ENCODE measurements around the gene CHD2. TPM values are rescaled to one million over a fixed set of nuclear protein-coding genes. Genes with fewer than 3 reads are reported as not detected.

The CHD2 gene
- total and polyA plus RNA-seq, 2 experiments from 2014 or later = 36.5 to 39.0 TPM

DNA sequence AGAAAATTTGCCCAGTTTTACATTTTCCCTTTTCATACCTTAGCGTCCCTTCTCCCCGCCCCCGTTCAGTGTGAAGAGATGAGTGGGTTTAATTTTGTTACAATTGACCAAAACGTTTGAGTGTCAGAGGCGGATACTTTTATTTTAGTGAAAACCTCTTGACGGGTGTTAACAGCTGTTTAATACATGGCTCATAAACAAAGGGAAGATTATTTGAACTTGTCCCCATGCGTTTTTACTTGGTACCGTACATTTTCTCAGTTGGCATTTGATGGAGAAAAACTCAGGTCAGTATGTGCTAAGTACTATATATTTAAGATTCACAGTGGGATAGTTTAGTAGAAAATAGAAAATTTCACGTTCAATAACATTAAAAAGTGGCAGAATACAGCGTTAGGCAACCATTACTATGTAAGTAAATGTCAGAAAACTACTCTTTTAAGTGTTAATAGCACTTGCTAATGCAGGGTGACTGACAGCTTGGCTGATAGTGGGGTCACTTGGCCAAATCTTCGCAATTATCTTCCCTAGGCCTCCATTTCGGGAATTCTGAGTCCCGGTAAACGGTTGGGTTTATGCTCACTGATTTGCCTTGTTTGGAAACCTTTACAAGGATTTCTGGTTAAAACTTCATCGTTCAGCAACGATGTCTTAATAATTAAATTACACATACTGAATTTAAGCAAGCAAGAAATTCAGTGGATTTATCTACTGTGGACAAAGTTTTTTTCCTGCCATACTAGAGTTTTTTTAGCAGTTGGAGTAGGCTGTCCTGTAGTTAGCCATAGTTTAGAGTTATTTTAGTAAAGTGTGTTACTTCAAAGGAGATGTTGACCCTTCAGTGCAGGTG lies 4.8 kb downstream of the CHD2 start:
- H3K9me2 ChIP-seq (ENCODE audit: insufficient read depth) = no peaks in the 10 kb centered on the region
- peaks cover 59% of the 10 kb centered on the region for H3K4me1 ChIP-seq (ENCODE audit: insufficient read depth)
- peak overlapping the region; percentile 100 for H3K4me2 ChIP-seq (ENCODE audit: unreplicated experiment)
- H3K27ac ChIP-seq = peak overlapping the region; percentile 98
- H2AFZ ChIP-seq = no peak overlapping the region
- H3K36me3 ChIP-seq (ENCODE audit: low read depth) = peaks cover 23% of the 10 kb centered on the region
- 4 to 5% methylated on average over 16 of the region's 16 CpGs for WGBS, 2 experiments (ENCODE audit: low coverage in 1 of 2, low lambda C conversion rate in 2 of 2, missing lambda C conversion rate in 2 of 2)
- no peaks in the 10 kb centered on the region for H3K27me3 ChIP-seq (replicated peaks; ENCODE audit: insufficient read depth)
- TF ChIP-seq EZH2phosphoT487 (IDR thresholded peaks at IDR 0.05; ENCODE audit: insufficient read depth, low read depth) (no peak), EZH2 (IDR thresholded peaks at IDR 0.05; ENCODE audit: insufficient read depth, poor library complexity, severe bottlenecking) (no peak)
- H3F3A ChIP-seq (ENCODE audit: insufficient read depth) = peaks cover 92% of the 10 kb centered on the region
- H3K4me3 ChIP-seq = peak overlapping the region; percentile 89
- no peaks in the 10 kb centered on the region for H3K9me3 ChIP-seq (ENCODE audit: low read depth)
- DNase-seq = no peak
- H3K9ac ChIP-seq = peak overlapping the region; percentile 99
- peaks cover 95% of the 10 kb centered on the region for H3K79me2 ChIP-seq (ENCODE audit: insufficient read depth)
- in situ Hi-C loops (cut with MboI) = loop anchor here (10.0 kb wide), 1 partner anchor 100 kb away; no protein-coding TSS in a partner anchor
- H4K20me1 ChIP-seq (ENCODE audit: insufficient read depth) = no peaks in the 10 kb centered on the region

DNA sequence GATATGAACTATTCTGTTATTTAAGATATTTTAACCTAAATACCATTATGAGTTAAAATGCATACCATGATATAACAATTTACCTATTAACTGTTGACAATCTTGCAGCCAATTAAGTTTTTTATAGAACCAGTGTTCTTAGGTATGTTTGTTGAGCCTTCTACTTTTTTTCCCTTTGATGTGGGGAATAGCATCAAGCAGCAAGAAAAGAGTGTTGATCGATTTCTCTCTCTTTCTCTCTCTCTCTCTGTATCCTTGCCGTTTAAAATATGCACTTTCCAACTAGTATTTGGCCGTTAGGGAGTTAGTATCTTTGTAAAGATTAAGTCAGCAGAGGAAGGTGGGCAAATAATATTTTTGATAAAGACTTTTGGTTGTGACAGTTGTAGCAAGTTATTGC lies 5.9 kb downstream of the CHD2 start:
- in situ Hi-C loops (cut with MboI) = loop anchor here (10.0 kb wide), 1 partner anchor 101 kb away; no protein-coding TSS in a partner anchor
- peaks cover 70% of the 10 kb centered on the region for H3K4me1 ChIP-seq (ENCODE audit: insufficient read depth)

DNA sequence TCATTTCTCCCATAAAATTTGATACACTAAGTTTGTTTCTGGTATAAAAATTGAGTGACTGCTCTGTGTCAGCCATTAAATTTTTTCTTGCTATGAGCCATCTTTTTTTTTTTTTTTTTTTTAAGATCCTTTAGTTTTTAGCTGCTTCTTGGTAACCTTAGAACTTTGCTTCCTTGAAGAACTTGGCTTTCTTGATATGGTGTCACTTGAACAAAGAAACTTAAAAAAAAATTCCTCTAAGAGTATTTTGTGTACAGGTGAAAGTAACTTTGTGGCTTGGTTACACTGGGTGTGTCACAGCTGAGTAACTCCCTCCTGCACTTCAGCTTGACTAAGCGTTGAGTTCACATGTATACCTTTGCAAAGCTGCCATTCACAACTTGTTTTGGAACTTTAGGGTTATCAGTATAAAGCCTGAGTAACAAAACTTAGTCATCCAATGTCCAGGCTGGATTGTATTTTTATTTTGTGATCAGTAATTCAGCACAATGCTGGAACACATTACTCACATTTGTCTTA lies 6.5 kb downstream of the CHD2 start:
- peak; percentile 72 for DNase-seq
- no peak for TF ChIP-seq EZH2phosphoT487 (IDR thresholded peaks at IDR 0.05; ENCODE audit: insufficient read depth, low read depth)
- no peak for TF ChIP-seq EZH2 (IDR thresholded peaks at IDR 0.05; ENCODE audit: insufficient read depth, poor library complexity, severe bottlenecking)
- H3K27me3 ChIP-seq (replicated peaks; ENCODE audit: insufficient read depth) = no peaks in the 10 kb centered on the region
- peaks cover 14% of the 10 kb centered on the region for H3K36me3 ChIP-seq (ENCODE audit: low read depth)
- H2AFZ ChIP-seq = no peak overlapping the region
- H3K9ac ChIP-seq = peak overlapping the region; percentile 99
- H3K9me2 ChIP-seq (ENCODE audit: insufficient read depth) = no peaks in the 10 kb centered on the region
- no peaks in the 10 kb centered on the region for H3K9me3 ChIP-seq (ENCODE audit: low read depth)
- H3K4me3 ChIP-seq = peak overlapping the region; percentile 89
- H3K27ac ChIP-seq = peak overlapping the region; percentile 98
- peaks cover 95% of the 10 kb centered on the region for H3K79me2 ChIP-seq (ENCODE audit: insufficient read depth)
- peaks cover 92% of the 10 kb centered on the region for H3F3A ChIP-seq (ENCODE audit: insufficient read depth)
- peaks cover 71% of the 10 kb centered on the region for H3K4me1 ChIP-seq (ENCODE audit: insufficient read depth)
- in situ Hi-C loops (cut with MboI) = loop anchor here (10.0 kb wide), 1 partner anchor 102 kb away; no protein-coding TSS in a partner anchor
- H4K20me1 ChIP-seq (ENCODE audit: insufficient read depth) = no peaks in the 10 kb centered on the region
- peak overlapping the region; percentile 100 for H3K4me2 ChIP-seq (ENCODE audit: unreplicated experiment)
- 11 to 12% methylated on average over 1 of the region's 1 CpG for WGBS, 2 experiments (ENCODE audit: low coverage in 1 of 2, low lambda C conversion rate in 2 of 2, missing lambda C conversion rate in 2 of 2)

More for the DNA sequence above, 5.9 kb downstream of the CHD2 start:
- H3K36me3 ChIP-seq (ENCODE audit: low read depth) = peaks cover 19% of the 10 kb centered on the region
- DNase-seq = no peak
- 27 to 31% methylated on average over 3 of the region's 3 CpGs for whole genome bisulfite sequencing, 2 experiments (ENCODE audit: low coverage in 1 of 2, low lambda C conversion rate in 2 of 2, missing lambda C conversion rate in 2 of 2)
- H3K4me2 ChIP-seq (ENCODE audit: unreplicated experiment) = peak overlapping the region; percentile 100
- H3K79me2 ChIP-seq (ENCODE audit: insufficient read depth) = peaks cover 95% of the 10 kb centered on the region
- peaks cover 92% of the 10 kb centered on the region for H3F3A ChIP-seq (ENCODE audit: insufficient read depth)
- H3K9ac ChIP-seq = peak overlapping the region; percentile 99
- no peaks in the 10 kb centered on the region for H3K9me3 ChIP-seq (ENCODE audit: low read depth)
- no peak overlapping the region for H2AFZ ChIP-seq
- peak overlapping the region; percentile 89 for H3K4me3 ChIP-seq
- H3K9me2 ChIP-seq (ENCODE audit: insufficient read depth) = no peaks in the 10 kb centered on the region
- no peaks in the 10 kb centered on the region for H4K20me1 ChIP-seq (ENCODE audit: insufficient read depth)
- no peaks in the 10 kb centered on the region for H3K27me3 ChIP-seq (replicated peaks; ENCODE audit: insufficient read depth)
- no peak for TF ChIP-seq EZH2phosphoT487 (IDR thresholded peaks at IDR 0.05; ENCODE audit: insufficient read depth, low read depth)
- TF ChIP-seq EZH2 (IDR thresholded peaks at IDR 0.05; ENCODE audit: insufficient read depth, poor library complexity, severe bottlenecking) = no peak
- peak overlapping the region; percentile 98 for H3K27ac ChIP-seq

DNA sequence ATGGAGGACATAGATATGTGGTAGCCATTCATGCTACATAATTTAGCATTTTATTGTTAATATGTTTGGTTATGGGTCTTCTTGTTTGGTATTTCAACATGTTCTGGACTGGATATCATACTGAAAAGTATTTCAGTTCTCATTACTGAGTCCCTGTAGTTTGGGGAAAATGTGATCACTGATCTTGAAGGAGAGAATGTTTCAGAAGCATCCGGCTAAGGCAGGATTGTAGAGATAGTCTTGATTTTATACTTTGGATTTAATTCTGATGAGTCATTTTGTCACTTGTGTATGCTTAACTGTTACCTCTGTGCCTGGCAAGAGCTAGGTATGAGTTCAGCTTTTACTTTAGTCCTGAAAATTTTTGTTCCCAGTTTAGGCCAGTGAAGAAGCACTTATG lies 7.1 kb downstream of the CHD2 start:
- Histone ChIP-seq H3K9me3 (ENCODE audit: low read depth) (no peaks in the 10 kb centered on the region), H3K27ac (peak overlapping the region; percentile 98), H4K20me1 (ENCODE audit: insufficient read depth) (no peaks in the 10 kb centered on the region), H3K4me2 (ENCODE audit: unreplicated experiment) (peak overlapping the region; percentile 100), H3F3A (ENCODE audit: insufficient read depth) (peaks cover 92% of the 10 kb centered on the region), H3K9me2 (ENCODE audit: insufficient read depth) (no peaks in the 10 kb centered on the region), H3K4me1 (ENCODE audit: insufficient read depth) (peaks cover 71% of the 10 kb centered on the region), H3K36me3 (ENCODE audit: low read depth) (peaks cover 10% of the 10 kb centered on the region), H3K4me3 (peak overlapping the region; percentile 89), H3K79me2 (ENCODE audit: insufficient read depth) (peaks cover 95% of the 10 kb centered on the region), H3K27me3 (replicated peaks; ENCODE audit: insufficient read depth) (no peaks in the 10 kb centered on the region), H2AFZ (no peak overlapping the region), H3K9ac (peak overlapping the region; percentile 99)
- peak; percentile 56 for DNase-seq
- TF ChIP-seq EZH2phosphoT487 (IDR thresholded peaks at IDR 0.05; ENCODE audit: insufficient read depth, low read depth) = no peak
- TF ChIP-seq EZH2 (IDR thresholded peaks at IDR 0.05; ENCODE audit: insufficient read depth, poor library complexity, severe bottlenecking) = no peak
- 0 to 8% methylated on average over 1 of the region's 1 CpG for WGBS, 2 experiments (ENCODE audit: low coverage in 1 of 2, low lambda C conversion rate in 2 of 2, missing lambda C conversion rate in 2 of 2)
- in situ Hi-C loops (cut with MboI) = loop anchor here (10.0 kb wide), 1 partner anchor 102 kb away; no protein-coding TSS in a partner anchor

Data from GM23248 (cell line).